A673 (cell line): ENCODE data around the gene STK11. TPM values are rescaled to one million over a fixed set of nuclear protein-coding genes. Genes with fewer than 3 reads are reported as not detected.
A peak's percentile ranks its signal among the peaks of the same experiment; 100 is the strongest.

Experiments used
- BruUV-seq: library from RNA; stranded (reverse); fragments of 400-500 nt; replicated peaks from 2 replicates; lab custom pipeline; 2021; lab: Mats Ljungman, UMichigan
- CTCF ChIA-PET: fragments of 300-600 bp; sonication (Branson Sonifier 250); formaldehyde crosslinking; loops from one replicate; lab custom pipeline; 2022; ENCODE audit warnings: antibody characterized with exemption; lab: Charles Lee
- POLR2A ChIA-PET: fragments of 300-600 bp; sonication (Branson Sonifier 250); formaldehyde crosslinking; loops from one replicate; lab custom pipeline; 2022; ENCODE audit warnings: antibody characterized with exemption; ENCODE audit not compliant: low non-redundant PET; lab: Charles Lee
- DNase-seq: peaks from one replicate; pipeline ENCODE4 v3.0.0-alpha.2; 2015; ENCODE audit warnings: low spot score
- H3K27ac ChIP-seq: fragments of 200-600 bp; sonication (generic); 2 replicates; pipeline ENCODE4 v1.5.1; 2016; ENCODE audit warnings: mixed run types, low read depth, mild to moderate bottlenecking, mixed read lengths, antibody characterized with exemption, low read length; ENCODE audit not compliant: poor library complexity, severe bottlenecking
- H3K27me3 ChIP-seq: fragments of 200-600 bp; sonication (generic); replicated peaks from 2 replicates; pipeline ENCODE4 v1.6.1; 2017; ENCODE audit warnings: mixed run types, low read depth, mild to moderate bottlenecking, mixed read lengths, antibody characterized with exemption, low read length; ENCODE audit not compliant: insufficient read depth, poor library complexity
- H3K36me3 ChIP-seq: fragments of 200-600 bp; sonication (generic); 2 replicates; pipeline ENCODE4 v1.6.1; 2016; ENCODE audit warnings: mixed run types, mild to moderate bottlenecking, mixed read lengths, antibody characterized with exemption, low read length; ENCODE audit not compliant: insufficient read depth, poor library complexity, severe bottlenecking
- H3K4me1 ChIP-seq: fragments of 200-600 bp; sonication (generic); 2 replicates; pipeline ENCODE4 v1.6.1; 2017; ENCODE audit warnings: mixed run types, mild to moderate bottlenecking, mixed read lengths, antibody characterized with exemption, low read length; ENCODE audit not compliant: insufficient read depth, poor library complexity, severe bottlenecking
- H3K4me3 ChIP-seq: fragments of 200-600 bp; sonication (generic); 2 replicates; pipeline ENCODE4 v1.5.1; 2016; ENCODE audit warnings: low read depth, mixed run types, mild to moderate bottlenecking, mixed read lengths, low read length; ENCODE audit not compliant: poor library complexity, severe bottlenecking
- H3K9me3 ChIP-seq: fragments of 200-600 bp; sonication (generic); 2 replicates; pipeline ENCODE4 v1.6.1; 2016; ENCODE audit warnings: mixed run types, low read depth, mild to moderate bottlenecking, mixed read lengths, antibody characterized with exemption, low read length; ENCODE audit not compliant: poor library complexity, severe bottlenecking
- CTCF ChIP-seq: fragments of 300-800, 200-600 bp; sonication (generic); conservative IDR thresholded peaks from 2 replicates; pipeline ENCODE4 v1.5.1; 2017; ENCODE audit warnings: low read depth, mild to moderate bottlenecking, antibody characterized with exemption, low read length, moderate library complexity, mixed read lengths
- EZH2 ChIP-seq: fragments of 200-600 bp; sonication (generic); IDR thresholded peaks from 2 replicates; pipeline ENCODE4 v1.6.1; 2017; ENCODE audit warnings: borderline replicate concordance, low read depth, mild to moderate bottlenecking, mixed read lengths, antibody characterized with exemption, low read length; ENCODE audit not compliant: poor library complexity, severe bottlenecking
- intact Hi-C: fragments of 100-400 bp; cut with micrococcal nuclease; formaldehyde crosslinking; loops from one replicate; pipeline ENCODE4 v1.10.0; 2022; ENCODE audit not compliant: unreplicated experiment
- total RNA-seq: library from RNA; stranded (reverse); gene quantifications from 2 replicates; pipeline ENCODE4 v1.2.3, GENCODE V29; 2021

Gene STK11
- total RNA-seq, 1 experiment from 2014 or later: 64.9 TPM

DNA sequence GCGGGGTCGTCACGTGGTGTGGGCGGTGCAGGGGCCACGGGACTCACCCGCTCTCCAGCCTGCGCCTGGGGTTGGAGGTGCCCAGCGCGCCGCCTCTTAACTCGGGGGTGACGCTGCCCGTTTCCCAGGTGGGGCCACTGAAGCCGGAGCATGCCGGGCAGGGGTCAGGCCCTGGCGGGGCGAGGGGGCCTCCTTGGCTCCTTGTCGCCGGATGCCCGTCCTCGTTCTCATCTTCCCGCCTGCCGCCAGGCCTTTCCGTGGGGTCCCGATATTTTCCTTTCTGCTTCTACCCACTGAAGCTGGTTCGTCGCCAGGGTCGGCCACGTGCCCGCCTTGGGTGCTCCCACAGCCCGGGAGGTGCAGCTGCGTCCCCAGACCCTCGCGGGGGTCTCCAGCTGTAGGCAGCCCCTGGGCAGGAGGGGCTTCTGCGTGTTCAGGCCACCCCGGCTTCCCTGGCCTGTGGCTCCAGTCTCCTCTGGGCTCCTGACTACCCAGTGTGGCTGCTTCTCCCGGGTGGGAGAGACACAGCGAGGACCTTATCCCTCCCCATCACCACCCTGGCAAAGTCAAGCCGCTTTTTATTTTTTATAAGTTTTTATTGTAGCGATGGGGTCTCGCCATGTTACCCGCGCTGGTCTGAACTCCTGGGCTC lies 70.5 kb downstream of the STK11 start:
- TF ChIP-seq CTCF (no peak), EZH2 (no peak)
- Histone ChIP-seq H3K36me3 (peaks cover 46% of the 10 kb centered on the region), H3K4me3 (peak overlapping the region; percentile 69), H3K4me1 (peaks cover 44% of the 10 kb centered on the region), H3K27ac (peak overlapping the region; percentile 99), H3K27me3 (no peaks in the 10 kb centered on the region), H3K9me3 (no peaks in the 10 kb centered on the region)
- DNase-seq: no peak
- CTCF ChIA-PET: no interaction called here
- BruUV-seq: TSS peak; percentile 5
- POLR2A ChIA-PET: no interaction called here
- intact Hi-C loops: loop anchor here (10.0 kb wide), 2 partner anchors 169 to 319 kb away; partner anchors contain the start of gene MBD3

DNA sequence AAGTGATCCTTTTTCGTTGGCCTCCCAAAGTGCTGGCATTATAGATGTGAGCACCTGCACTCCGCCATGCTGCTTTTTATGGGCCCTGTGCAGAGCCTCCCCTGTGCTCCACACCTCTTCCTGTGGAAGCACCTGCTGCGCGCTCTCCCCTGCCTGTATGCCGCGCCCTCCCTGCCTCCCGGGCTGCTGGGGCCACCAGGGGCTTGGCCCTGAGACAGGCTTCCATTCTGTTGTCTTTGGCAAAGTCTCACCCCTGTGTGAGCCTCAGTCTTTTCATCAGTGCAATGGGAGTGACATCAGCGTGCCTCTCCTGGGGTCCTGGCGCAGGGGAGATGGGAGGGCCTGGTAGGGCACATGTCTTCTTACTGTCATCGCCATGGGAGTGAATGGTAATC lies 71.0 kb downstream of the STK11 start:
- no peak for TF ChIP-seq CTCF
- no peak for TF ChIP-seq EZH2
- ChIA-PET POLR2A (no interaction called here), CTCF (no interaction called here)
- Histone ChIP-seq H3K4me3 (peak overlapping the region; percentile 69), H3K9me3 (no peaks in the 10 kb centered on the region), H3K4me1 (peaks cover 39% of the 10 kb centered on the region), H3K27ac (peak overlapping the region; percentile 99), H3K36me3 (peaks cover 41% of the 10 kb centered on the region), H3K27me3 (no peaks in the 10 kb centered on the region)
- intact Hi-C loops: loop anchor here (10.0 kb wide), 2 partner anchors 168 to 318 kb away; partner anchors contain the start of gene MBD3
- DNase-seq: no peak
- BruUV-seq: no TSS peak

DNA sequence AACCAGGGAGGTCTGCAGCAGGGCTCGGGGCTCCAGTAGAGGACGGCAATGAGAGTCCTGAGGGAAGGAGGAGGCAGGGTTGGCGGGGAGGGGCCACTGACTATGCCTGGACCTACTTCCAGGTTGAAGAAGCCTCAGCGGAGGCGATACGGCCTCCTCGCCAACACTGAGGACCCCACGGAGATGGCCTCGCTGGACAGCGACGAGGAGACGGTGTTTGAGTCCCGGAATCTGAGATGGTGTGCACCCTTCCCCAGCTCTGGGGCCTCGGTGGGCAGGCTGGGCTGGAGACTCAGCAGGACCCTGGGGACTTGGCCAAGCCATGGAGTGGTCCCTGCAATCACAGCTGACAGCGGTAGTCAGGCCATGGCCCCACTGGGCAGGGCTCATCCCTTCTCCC lies 71.5 kb downstream of the STK11 start:
- DNase-seq: no peak
- Histone ChIP-seq H3K4me3 (peak overlapping the region; percentile 69), H3K9me3 (no peaks in the 10 kb centered on the region), H3K4me1 (peaks cover 34% of the 10 kb centered on the region), H3K27ac (peak overlapping the region; percentile 99), H3K36me3 (peaks cover 36% of the 10 kb centered on the region), H3K27me3 (no peaks in the 10 kb centered on the region)
- TF ChIP-seq CTCF: no peak
- BruUV-seq: no TSS peak
- ChIA-PET POLR2A (no interaction called here), CTCF (no interaction called here)
- intact Hi-C loops: loop anchor here (10.0 kb wide), 2 partner anchors 168 to 318 kb away; partner anchors contain the start of gene MBD3

Other genes with a start within 250 kb of the STK11 start
- gene WDR18, start 221.4 kb upstream of the STK11 start, total RNA-seq: 109 and 116 TPM in 2 replicates
- gene GRIN3B, start 205.4 kb upstream of the STK11 start, total RNA-seq: not detected in 2 replicates
- 151 and 170 TPM in 2 replicates for gene TMEM259, start 184.7 kb upstream of the STK11 start, total RNA-seq
- not detected in 2 replicates for gene RNU6-2, start 184.3 kb upstream of the STK11 start, total RNA-seq
- gene CNN2, start 179.2 kb upstream of the STK11 start, total RNA-seq: 112 and 146 TPM in 2 replicates
- 12.0 and 21.2 TPM in 2 replicates for gene ABCA7, start 165.7 kb upstream of the STK11 start, total RNA-seq
- gene ARHGAP45, start 138.6 kb upstream of the STK11 start, total RNA-seq: 3.2 and 3.4 TPM in 2 replicates
- 342 and 343 TPM in 2 replicates for gene POLR2E, start 110.4 kb upstream of the STK11 start, total RNA-seq
- gene GPX4, start 101.8 kb upstream of the STK11 start, total RNA-seq: 368 and 435 TPM in 2 replicates
- 46.9 and 51.8 TPM in 2 replicates for gene SBNO2, start 31.5 kb upstream of the STK11 start, total RNA-seq
- 13.3 and 15.0 TPM in 2 replicates for gene CBARP, start 32.2 kb downstream of the STK11 start, total RNA-seq
- 237 and 250 TPM in 2 replicates for gene ATP5F1D, start 36.0 kb downstream of the STK11 start, total RNA-seq
- 156 and 169 TPM in 2 replicates for gene MIDN, start 42.8 kb downstream of the STK11 start, total RNA-seq
- gene CIRBP, start 63.6 kb downstream of the STK11 start, total RNA-seq: 287 and 386 TPM in 2 replicates
- 69.4 and 88.6 TPM in 2 replicates for gene FAM174C, start 69.8 kb downstream of the STK11 start, total RNA-seq
- 0.64 and 0.68 TPM in 2 replicates for gene EFNA2, start 80.1 kb downstream of the STK11 start, total RNA-seq
- 101 and 111 TPM in 2 replicates for gene NDUFS7, start 178.1 kb downstream of the STK11 start, total RNA-seq
- gene GAMT, start 195.8 kb downstream of the STK11 start, total RNA-seq: 18.8 and 28.5 TPM in 2 replicates
- 222 and 229 TPM in 2 replicates for gene DAZAP1, start 201.8 kb downstream of the STK11 start, total RNA-seq
- gene RPS15, start 232.6 kb downstream of the STK11 start, total RNA-seq: 1,685 and 1,696 TPM in 2 replicates
- gene APC2, start 244.3 kb downstream of the STK11 start, total RNA-seq: 1.3 and 1.9 TPM in 2 replicates